CD4-positive, alpha-beta T cell treated with Interleukin-17A for 4 hours (primary cell): ENCODE results near the gene SMURF2.
"Not testable (repeated sequence)": the region's sequence is repeated elsewhere in the genome, so short reads cannot be mapped to it uniquely, and the experiment has no call there.

Experiments used
- DNase-seq: peaks from one replicate; pipeline ENCODE4 v3.0.0-alpha.2; 2020; ENCODE audit warnings: mixed read lengths

SMURF2 gene

GRCh38 chr17:64664299-64664981 is 2.3 kb upstream of the SMURF2 start:
- DNase-seq = not testable (repeated sequence)

DNA sequence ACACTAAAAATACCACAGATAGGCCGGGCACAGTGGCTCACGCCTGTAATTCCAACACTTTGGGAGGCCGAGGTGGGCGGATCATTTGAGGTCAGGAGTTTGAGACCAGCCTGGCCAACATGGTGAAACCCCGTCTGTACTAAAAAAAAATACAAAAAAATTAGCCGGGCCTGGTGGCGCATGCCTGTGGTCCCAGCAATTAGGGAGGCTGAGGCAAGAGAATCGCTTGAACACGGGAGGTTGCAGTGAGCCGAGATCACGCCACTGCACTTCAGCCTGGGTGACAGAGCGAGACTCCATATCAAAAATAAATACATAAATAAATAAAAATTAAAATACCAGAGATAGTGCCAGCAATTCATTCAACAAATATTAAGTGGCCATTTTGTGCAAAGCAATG is 1.7 kb upstream of the SMURF2 start:
- not testable (repeated sequence) for DNase-seq

GRCh38 chr17:64662774-64663367 is 764 bp upstream of the SMURF2 start:
- no peak for DNase-seq

GRCh38 chr17:64661726-64661975 is 456 bp downstream of the SMURF2 start:
- no peak for DNase-seq

GRCh38 chr17:64660978-64661725 is 955 bp downstream of the SMURF2 start:
- peak; percentile 41 for DNase-seq

GRCh38 chr17:64660195-64660977 is 1.7 kb downstream of the SMURF2 start:
- not testable (repeated sequence) for DNase-seq

DNA sequence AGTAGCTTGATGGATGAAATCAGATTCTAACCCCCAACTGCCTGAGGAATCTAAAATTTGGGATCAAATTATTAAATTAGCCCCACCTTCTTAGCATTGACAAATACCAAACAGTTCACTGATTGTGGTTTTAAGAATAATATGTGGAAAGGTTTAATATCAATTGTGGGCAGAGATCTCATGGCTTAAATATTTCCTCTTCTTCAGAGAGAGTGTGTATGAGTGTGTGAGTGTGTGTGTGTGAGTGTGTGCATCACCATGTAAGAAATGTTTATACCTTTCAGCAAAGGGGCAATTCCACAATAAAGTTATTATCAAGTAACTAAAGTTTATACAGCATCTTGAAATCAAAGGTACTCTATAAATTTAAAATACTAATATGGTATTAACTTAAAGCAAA is 3.2 kb downstream of the SMURF2 start:
- peak; percentile 26 for DNase-seq

- no peak for DNase-seq
Measured at GRCh38 chr17:64657610-64658125, 4.4 kb downstream of the SMURF2 start.

DNA sequence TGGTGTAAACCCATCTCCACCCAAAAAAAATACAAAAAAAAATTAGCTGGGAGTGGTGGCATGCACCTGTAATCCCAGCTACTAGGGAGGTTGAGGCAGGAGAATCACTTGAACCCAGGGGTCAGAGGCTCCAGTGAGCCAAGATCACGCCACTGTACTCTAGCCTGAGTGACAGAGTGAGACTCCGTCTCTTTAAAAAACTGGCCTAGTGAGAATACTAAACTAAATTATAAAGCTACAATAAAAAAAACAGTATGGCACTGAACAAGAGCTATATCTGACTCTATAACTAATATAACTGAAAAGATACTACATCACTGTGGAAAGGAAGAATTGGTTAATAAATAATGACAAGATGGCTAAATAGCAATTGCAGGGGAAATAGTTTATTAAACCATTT is 6.4 kb downstream of the SMURF2 start:
- DNase-seq = no peak

GRCh38 chr17:64653985-64654355 is 8.1 kb downstream of the SMURF2 start:
- DNase-seq = no peak

DNA sequence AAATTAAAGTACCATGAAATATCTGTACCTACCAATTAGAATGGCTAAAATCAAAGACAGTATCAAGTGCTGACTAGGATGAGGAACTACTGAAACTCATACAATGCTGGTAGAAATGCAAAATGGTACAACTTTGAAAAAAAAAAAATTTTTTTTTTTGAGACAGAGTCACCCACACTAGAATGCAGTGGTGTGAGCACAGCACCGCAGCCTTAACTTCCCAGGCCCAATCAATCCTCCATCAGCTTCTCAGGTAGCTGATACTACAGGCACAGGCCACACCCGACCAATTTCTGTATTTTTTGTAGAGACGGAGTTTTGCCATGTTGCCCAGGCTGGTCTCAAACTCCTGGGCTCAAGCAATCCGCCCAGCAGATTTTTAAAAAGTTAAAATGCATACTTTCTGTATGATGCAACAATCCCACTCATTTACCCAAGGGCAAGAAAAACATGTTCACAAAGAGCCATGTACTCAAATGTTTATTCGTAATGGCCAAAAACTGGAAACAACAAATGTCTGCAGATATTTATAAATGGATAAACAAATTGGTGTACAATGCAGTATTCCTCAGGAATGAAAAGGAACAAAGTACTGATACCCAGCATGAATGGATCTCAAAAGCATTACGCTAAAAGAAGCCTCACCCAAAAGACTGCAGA is 8.7 kb downstream of the SMURF2 start:
- no peak for DNase-seq

GRCh38 chr17:64651889-64652288 is 10.2 kb downstream of the SMURF2 start:
- no peak for DNase-seq

GRCh38 chr17:64648234-64648633 is 13.9 kb downstream of the SMURF2 start:
- no peak for DNase-seq

GRCh38 chr17:64647817-64648216 is 14.3 kb downstream of the SMURF2 start:
- DNase-seq = no peak

- DNase-seq = no peak
Measured at GRCh38 chr17:64639516-64639915, 22.6 kb downstream of the SMURF2 start.

- no peak for DNase-seq
Measured at GRCh38 chr17:64638552-64639203, 23.4 kb downstream of the SMURF2 start.

DNA sequence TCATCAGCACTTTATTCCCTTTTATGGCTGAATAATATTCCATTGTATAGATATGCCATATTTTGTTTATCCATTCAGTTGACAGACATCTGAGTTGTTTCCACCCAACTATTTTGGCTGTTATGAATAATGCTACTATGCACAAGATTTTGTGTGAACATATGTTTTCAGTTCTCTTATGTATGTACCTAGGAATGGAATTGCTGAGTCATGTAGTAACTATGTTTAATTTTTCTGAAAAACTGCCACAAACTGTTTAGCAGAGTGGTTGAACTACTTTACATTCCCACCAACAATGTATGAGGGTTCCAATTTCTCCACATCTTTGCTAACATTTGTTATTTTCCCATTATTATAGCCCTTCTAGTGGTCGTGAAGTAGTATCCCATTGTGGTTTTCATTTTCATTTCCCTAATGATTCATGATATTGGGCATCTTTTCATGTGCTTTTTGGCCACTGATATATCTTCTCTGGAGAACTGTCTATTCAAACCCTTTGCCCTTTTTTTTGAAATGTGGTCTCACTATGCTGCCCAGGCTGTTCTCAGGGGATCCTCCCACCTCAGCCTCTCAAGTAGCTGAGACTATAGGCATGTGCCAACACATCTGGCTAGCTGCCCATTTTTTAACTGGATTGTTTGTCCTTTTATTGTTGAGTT is 26.3 kb downstream of the SMURF2 start:
- no peak for DNase-seq

DNA sequence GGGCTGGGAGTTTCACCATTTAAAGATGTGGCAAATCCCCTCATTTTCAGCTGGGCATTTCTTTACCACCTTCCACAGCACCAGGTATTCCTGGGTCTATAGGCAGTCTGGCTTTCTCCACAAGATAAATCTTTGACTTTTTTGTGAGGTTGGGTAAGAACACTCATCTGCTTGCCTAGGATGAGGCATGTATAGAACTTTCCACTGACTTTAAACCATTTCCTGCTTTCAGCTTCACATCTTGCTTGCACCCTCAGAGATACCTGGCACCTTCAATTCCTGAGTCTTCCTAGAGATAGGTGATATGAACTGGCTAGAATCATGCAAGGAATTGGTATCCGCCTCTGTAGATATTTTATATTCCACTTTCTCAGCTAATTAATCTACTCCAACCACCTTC is 27.9 kb downstream of the SMURF2 start:
- no peak for DNase-seq

DNA sequence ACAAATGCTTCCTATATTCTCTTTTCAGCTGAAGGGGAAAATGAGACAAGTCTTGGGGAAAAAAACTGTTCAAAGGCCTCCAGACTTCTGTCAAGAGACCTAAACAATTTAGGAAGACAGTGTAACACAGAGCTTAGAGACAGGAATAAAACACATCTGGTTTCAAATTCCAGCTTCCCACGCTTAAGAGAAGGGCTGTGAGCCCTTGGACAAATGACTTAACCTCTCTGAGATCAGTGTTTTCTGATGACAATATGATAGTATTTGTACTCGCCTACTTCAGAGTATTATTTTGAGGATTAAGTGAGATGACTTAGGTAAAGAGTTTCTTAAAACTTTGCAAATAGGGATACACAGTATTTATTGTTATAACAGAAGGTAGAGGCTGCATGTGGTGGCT is 29.5 kb downstream of the SMURF2 start:
- no peak for DNase-seq

GRCh38 chr17:64632194-64632593 is 29.9 kb downstream of the SMURF2 start:
- no peak for DNase-seq

GRCh38 chr17:64630309-64631223 is 31.5 kb downstream of the SMURF2 start:
- no peak for DNase-seq
